Natural killer cell (primary cell): ENCODE data around the gene ENTR1. TPM values are rescaled to one million over a fixed set of nuclear protein-coding genes. Genes with fewer than 3 reads are reported as not detected.
"Not testable (repeated sequence)": the region's sequence is repeated elsewhere in the genome, so short reads cannot be mapped to it uniquely, and the experiment has no call there.

Source experiments
- ATAC-seq, 3 donors: fragments of 150-1000 bp in 2 of 3; fragments of 200-7000 bp in 1 of 3; cut with Tn5 transposase; 1 replicate in 1 of 3; 2 replicates in 2 of 3; pipeline ENCODE4 v1.10.0; 2021; ENCODE audit warnings: mild to moderate bottlenecking in 2 of 3, moderate library complexity in 2 of 3
- DNase-seq, 2 donors: peaks; one replicate each; pipeline versions ENCODE4 v3.0.0 to v3.0.0-alpha.2; 2013 to 2021; ENCODE audit warnings: mixed read lengths in 1 of 2
- H3K27ac ChIP-seq: one replicate; pipeline ENCODE4 v1.5.1; 2013; ENCODE audit warnings: mild to moderate bottlenecking, low read length
- H3K27me3 ChIP-seq: one replicate; pipeline ENCODE4 v1.6.1; 2013; ENCODE audit warnings: low read length; ENCODE audit not compliant: control insufficient read depth, insufficient read depth
- H3K36me3 ChIP-seq: one replicate; pipeline ENCODE4 v1.6.1; 2013; ENCODE audit warnings: low read length; ENCODE audit not compliant: control insufficient read depth, insufficient read depth
- H3K4me1 ChIP-seq: one replicate; pipeline ENCODE4 v1.6.1; 2013; ENCODE audit warnings: low read length; ENCODE audit not compliant: control insufficient read depth, insufficient read depth
- H3K4me3 ChIP-seq: one replicate; pipeline ENCODE4 v1.5.1; 2013; ENCODE audit warnings: low read length
- H3K9me3 ChIP-seq: one replicate; pipeline ENCODE4 v1.6.1; 2013; ENCODE audit warnings: low read length; ENCODE audit not compliant: control insufficient read depth, insufficient read depth
- H3K27ac Mint-ChIP-seq, 2 donors: one replicate each; pipeline ENCODE4 v1.8.0; 2022; ENCODE audit warnings: mild to moderate bottlenecking in 2 of 2, mixed read lengths in 2 of 2, moderate library complexity in 1 of 2
- H3K27me3 Mint-ChIP-seq, 2 donors: one replicate each; pipeline ENCODE4 v1.8.0; 2022; ENCODE audit warnings: low read depth in 2 of 2, mixed read lengths in 2 of 2
- H3K36me3 Mint-ChIP-seq: one replicate; pipeline ENCODE4 v1.8.0; 2022; ENCODE audit warnings: mixed read lengths
- H3K4me1 Mint-ChIP-seq, 2 donors: one replicate each; pipeline ENCODE4 v1.8.0; 2022; ENCODE audit warnings: mixed read lengths in 2 of 2
- H3K4me3 Mint-ChIP-seq: one replicate; pipeline ENCODE4 v1.8.0; 2022; ENCODE audit warnings: mild to moderate bottlenecking, moderate library complexity, mixed read lengths
- H3K9me3 Mint-ChIP-seq, 2 donors: one replicate each; pipeline ENCODE4 v1.8.0; 2022; ENCODE audit warnings: mixed read lengths in 2 of 2
- WGBS: methylation state at CpG from one replicate; pipeline ENCODE4 v1.1.7; 2013; ENCODE audit warnings: missing lambda C conversion rate; ENCODE audit not compliant: insufficient coverage; 5-methylcytosine and 5-hydroxymethylcytosine counted together
- intact Hi-C: fragments of 100-400 bp; cut with micrococcal nuclease; formaldehyde crosslinking; loops from one replicate; pipeline ENCODE4 v1.14.2; 2022
- total RNA-seq, 4 donors: library from RNA; stranded (reverse); fragments of 120-200 nt in 1 of 4; gene quantifications; one replicate each; pipeline versions ENCODE4 v1.2.3 to v1.2.4, GENCODE V29; 2013 to 2022
- TF ChIP-seq, protein P1 (sequence below): fragments of 200-600 bp; IDR thresholded peaks from one replicate; pipeline ENCODE4 v1.8.0; 2022; ENCODE audit warnings: antibody characterized with exemption

Gene ENTR1
- total RNA-seq, 3 donors from 2014 or later (not counting 1 experiment from before 2014, with no cell fraction given), result 38.7 to 62.3 (median 41.6) TPM

DNA sequence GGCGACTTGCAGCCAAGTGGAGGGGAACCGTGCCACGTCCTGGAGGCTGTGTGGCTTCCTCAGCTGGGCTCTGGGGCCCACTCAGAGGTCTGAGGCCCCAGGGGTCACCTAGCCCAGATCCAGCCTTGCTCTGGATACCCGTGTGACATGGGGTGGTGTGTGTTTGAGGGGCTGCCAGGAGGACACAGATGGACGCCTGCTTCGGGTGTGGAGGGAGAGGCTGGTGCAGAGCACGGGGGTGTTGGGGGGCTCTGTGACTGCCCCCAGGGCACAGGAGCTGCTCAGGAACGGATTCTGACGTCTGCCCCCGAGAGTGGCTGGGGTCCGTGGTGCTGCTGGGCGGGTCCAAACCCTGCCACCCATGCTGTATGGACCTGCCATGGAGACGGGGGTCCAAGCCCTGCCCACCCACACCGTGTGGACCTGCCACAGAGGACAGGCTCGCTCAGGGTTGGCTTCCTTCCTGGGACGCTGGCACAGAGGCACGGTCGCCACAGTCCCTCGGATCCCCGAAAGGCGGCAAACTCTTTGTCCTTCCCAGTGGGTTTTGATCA, 18.7 kb upstream of the ENTR1 start:
- 94% methylated on average over 21 of the region's 21 CpGs for WGBS
- Mint-ChIP-seq H3K27ac (no peak overlapping the region), H3K4me3 (no peak overlapping the region), H3K36me3 (no peaks in the 10 kb centered on the region), H3K27me3 (no peaks in the 10 kb centered on the region), H3K4me1 (no peaks in the 10 kb centered on the region), H3K9me3 (no peaks in the 10 kb centered on the region)
- Histone ChIP-seq H3K36me3 (peaks cover 5% of the 10 kb centered on the region), H3K4me3 (no peak overlapping the region), H3K4me1 (no peaks in the 10 kb centered on the region), H3K27me3 (no peaks in the 10 kb centered on the region), H3K27ac (no peak overlapping the region), H3K9me3 (no peaks in the 10 kb centered on the region)
- DNase-seq (no peak), ATAC-seq (no peak)
- intact Hi-C loops, result no loop called here
- TF ChIP-seq, protein P1, sequence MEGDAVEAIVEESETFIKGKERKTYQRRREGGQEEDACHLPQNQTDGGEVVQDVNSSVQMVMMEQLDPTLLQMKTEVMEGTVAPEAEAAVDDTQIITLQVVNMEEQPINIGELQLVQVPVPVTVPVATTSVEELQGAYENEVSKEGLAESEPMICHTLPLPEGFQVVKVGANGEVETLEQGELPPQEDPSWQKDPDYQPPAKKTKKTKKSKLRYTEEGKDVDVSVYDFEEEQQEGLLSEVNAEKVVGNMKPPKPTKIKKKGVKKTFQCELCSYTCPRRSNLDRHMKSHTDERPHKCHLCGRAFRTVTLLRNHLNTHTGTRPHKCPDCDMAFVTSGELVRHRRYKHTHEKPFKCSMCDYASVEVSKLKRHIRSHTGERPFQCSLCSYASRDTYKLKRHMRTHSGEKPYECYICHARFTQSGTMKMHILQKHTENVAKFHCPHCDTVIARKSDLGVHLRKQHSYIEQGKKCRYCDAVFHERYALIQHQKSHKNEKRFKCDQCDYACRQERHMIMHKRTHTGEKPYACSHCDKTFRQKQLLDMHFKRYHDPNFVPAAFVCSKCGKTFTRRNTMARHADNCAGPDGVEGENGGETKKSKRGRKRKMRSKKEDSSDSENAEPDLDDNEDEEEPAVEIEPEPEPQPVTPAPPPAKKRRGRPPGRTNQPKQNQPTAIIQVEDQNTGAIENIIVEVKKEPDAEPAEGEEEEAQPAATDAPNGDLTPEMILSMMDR, result no peak

DNA sequence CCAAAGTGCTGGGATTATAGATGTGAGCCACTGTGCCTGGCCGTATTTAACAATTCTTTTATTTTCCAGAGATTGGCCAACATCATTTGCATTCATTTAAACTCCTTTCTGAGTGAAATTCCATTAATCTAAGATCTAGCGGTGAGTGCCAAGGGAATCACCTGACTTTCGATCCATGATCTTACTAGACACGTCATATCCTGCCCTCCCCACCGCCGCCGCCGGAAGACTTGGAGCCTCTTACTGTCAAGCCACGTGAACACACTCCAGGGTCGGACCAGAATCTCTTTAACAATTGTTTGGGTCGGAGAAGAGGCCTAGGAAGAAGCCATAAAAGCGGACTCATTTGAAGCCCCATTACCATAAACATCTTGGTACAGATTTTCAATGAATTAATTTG, 16.4 kb upstream of the ENTR1 start:
- Mint-ChIP-seq H3K4me1 (no peaks in the 10 kb centered on the region), H3K4me3 (no peak overlapping the region), H3K36me3 (no peaks in the 10 kb centered on the region), H3K27me3 (no peaks in the 10 kb centered on the region), H3K9me3 (no peaks in the 10 kb centered on the region), H3K27ac (no peak overlapping the region)
- H3K4me3 ChIP-seq, result no peak overlapping the region
- intact Hi-C loops, result no loop called here
- 97% methylated on average over 12 of the region's 12 CpGs for WGBS
- TF ChIP-seq, protein P1, result no peak
- no peak overlapping the region for H3K27ac ChIP-seq
- H3K4me1 ChIP-seq, result no peaks in the 10 kb centered on the region
- H3K9me3 ChIP-seq, result no peaks in the 10 kb centered on the region
- no peaks in the 10 kb centered on the region for H3K27me3 ChIP-seq
- peaks cover 23% of the 10 kb centered on the region for H3K36me3 ChIP-seq
- ATAC-seq (no peak), DNase-seq (no peak)

GRCh38 chr9:136425367-136425766, 15.0 kb upstream of the ENTR1 start:
- H3K4me1 Mint-ChIP-seq, H3K4me1 ChIP-seq, H3K9me3 ChIP-seq, H3K27ac ChIP-seq, ATAC-seq, H3K27ac Mint-ChIP-seq, DNase-seq, H3K4me3 ChIP-seq, intact Hi-C loops, H3K9me3 Mint-ChIP-seq, H3K27me3 ChIP-seq, H3K36me3 Mint-ChIP-seq, H3K27me3 Mint-ChIP-seq, H3K4me3 Mint-ChIP-seq: not testable (repeated sequence)
- H3K36me3 ChIP-seq, result peaks cover 34% of the 10 kb centered on the region
- WGBS, result 93% methylated on average over 7 of the region's 7 CpGs

DNA sequence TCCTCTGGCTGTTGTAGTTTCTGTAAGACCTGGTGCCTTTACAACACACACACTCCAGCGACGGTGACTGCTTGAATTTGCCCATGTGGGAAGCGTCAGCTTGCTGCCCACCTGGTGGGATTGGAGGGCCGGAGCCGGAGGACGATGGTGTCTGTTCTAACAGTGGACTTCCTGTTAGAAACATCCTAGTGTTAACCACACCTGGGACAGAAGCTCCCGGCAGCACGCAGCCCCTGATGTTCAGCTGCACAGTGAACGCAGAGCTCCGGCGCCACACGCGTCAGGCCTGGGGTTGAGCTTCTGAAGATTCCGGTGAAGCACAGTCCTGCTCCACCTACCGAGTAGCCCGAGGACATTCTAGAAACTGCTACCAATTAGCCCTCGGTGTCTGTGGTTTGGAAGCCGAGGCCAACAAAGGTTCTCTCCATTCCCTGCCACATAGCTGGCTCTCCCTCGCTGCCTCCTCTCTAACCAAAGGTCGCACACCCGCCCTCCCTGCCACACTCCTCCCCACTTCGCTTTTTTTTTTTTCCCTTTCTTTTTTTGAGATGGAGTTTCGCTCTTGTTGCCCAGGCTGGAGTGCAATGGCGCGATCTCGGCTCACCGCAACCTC, 14.4 kb upstream of the ENTR1 start:
- Histone ChIP-seq H3K27me3 (no peaks in the 10 kb centered on the region), H3K4me1 (no peaks in the 10 kb centered on the region), H3K36me3 (peaks cover 37% of the 10 kb centered on the region), H3K27ac (no peak overlapping the region), H3K9me3 (no peaks in the 10 kb centered on the region), H3K4me3 (no peak overlapping the region)
- no peak overlapping the region for H3K4me3 Mint-ChIP-seq
- ATAC-seq, result no peak
- H3K27ac Mint-ChIP-seq, result no peak overlapping the region
- H3K4me1 Mint-ChIP-seq, result no peaks in the 10 kb centered on the region
- intact Hi-C loops, result no loop called here
- no peaks in the 10 kb centered on the region for H3K36me3 Mint-ChIP-seq
- H3K9me3 Mint-ChIP-seq, result no peaks in the 10 kb centered on the region
- 89% methylated on average over 27 of the region's 27 CpGs for WGBS
- no peak for DNase-seq
- H3K27me3 Mint-ChIP-seq, result no peaks in the 10 kb centered on the region
- TF ChIP-seq, protein P1, result no peak
